Testis (tissue), 3 donors: ENCODE measurements around the gene PCBP3. TPM values are rescaled to one million over a fixed set of nuclear protein-coding genes. Genes with fewer than 3 reads are reported as not detected.

Experiments used
- DNase-seq: peaks from one replicate; pipeline ENCODE4 v3.0.0-alpha.2; 2019
- H3K27ac ChIP-seq, 2 donors: fragments of 200-600 bp; sonication (generic); one replicate each; pipeline ENCODE4 v1.5.1; 2019
- H3K27me3 ChIP-seq: fragments of 200-600 bp; sonication (generic); one replicate; pipeline ENCODE4 v1.5.1; 2019
- H3K36me3 ChIP-seq: fragments of 200-600 bp; sonication (generic); one replicate; pipeline ENCODE4 v1.5.1; 2017; ENCODE audit warnings: low read depth; ENCODE audit errors: missing control alignments
- H3K4me1 ChIP-seq: fragments of 200-600 bp; sonication (generic); one replicate; pipeline ENCODE4 v1.5.1; 2019
- H3K4me3 ChIP-seq, 2 donors: fragments of 200-600 bp; sonication (generic); one replicate each; pipeline ENCODE4 v1.5.1; 2017 to 2019
- H3K9me3 ChIP-seq: fragments of 200-600 bp; sonication (generic); one replicate; pipeline ENCODE4 v1.5.1; 2017
- POLR2A ChIP-seq: fragments of 450-650 bp; IDR thresholded peaks from one replicate; pipeline ENCODE4 v1.6.1; 2017; ENCODE audit warnings: antibody characterized with exemption, mild to moderate bottlenecking, moderate library complexity
- WGBS, 2 donors: methylation state at CpG; one replicate each; pipeline ENCODE4 v1.1.5; 2018; 5-methylcytosine and 5-hydroxymethylcytosine counted together
- intact Hi-C: fragments of 100-400 bp; cut with DNase I; formaldehyde crosslinking; loops from one replicate; pipeline ENCODE4 v1.15.1; 2023; ENCODE audit warnings: low total_unique reads
- polyA plus RNA-seq: library from polyadenylated mRNA; stranded (reverse); fragments of 350-450 nt; fragmentation: Illumina TruSeq; extraction: RNeasy Lipid Tissue Mini Kit (QIAGEN cat#74804); gene quantifications from one replicate; pipeline ENCODE4 v1.2.3, GENCODE V29; 2014; ENCODE audit warnings: low read depth, low replicate concordance; ENCODE audit not compliant: insufficient read depth
- total RNA-seq, 2 donors: library from RNA; depleted of rRNA; stranded (reverse); fragments of >200 nt; gene quantifications; one replicate each; pipeline ENCODE4 v1.2.3, GENCODE V29; 2016
- TF ChIP-seq, protein P1 (sequence below), 3 experiments: fragments of 450-650 bp in 2 of 3; fragments of 200-600 bp in 1 of 3; sonication (generic) in 1 of 3; IDR thresholded peaks; one replicate each; pipeline ENCODE4 v1.5.1; 2016 to 2019; ENCODE audit warnings: antibody characterized with exemption in 3 of 3, mild to moderate bottlenecking in 2 of 3, moderate library complexity in 1 of 3

Gene PCBP3
- total and polyA plus RNA-seq, 3 donors from 2014 or later = 35.7 to 58.3 (median 38.0) TPM

GRCh38 chr21:45869121-45870007, 225.8 kb downstream of the PCBP3 start:
- Histone ChIP-seq H3K4me1 (no peaks in the 10 kb centered on the region), H3K27ac (no peak overlapping the region), H3K9me3 (no peaks in the 10 kb centered on the region), H3K27me3 (no peaks in the 10 kb centered on the region), H3K4me3 (no peak overlapping the region), H3K36me3 (no peaks in the 10 kb centered on the region)
- intact Hi-C loops = no loop called here
- DNase-seq = no peak
- no peak for TF ChIP-seq POLR2A
- TF ChIP-seq, protein P1, sequence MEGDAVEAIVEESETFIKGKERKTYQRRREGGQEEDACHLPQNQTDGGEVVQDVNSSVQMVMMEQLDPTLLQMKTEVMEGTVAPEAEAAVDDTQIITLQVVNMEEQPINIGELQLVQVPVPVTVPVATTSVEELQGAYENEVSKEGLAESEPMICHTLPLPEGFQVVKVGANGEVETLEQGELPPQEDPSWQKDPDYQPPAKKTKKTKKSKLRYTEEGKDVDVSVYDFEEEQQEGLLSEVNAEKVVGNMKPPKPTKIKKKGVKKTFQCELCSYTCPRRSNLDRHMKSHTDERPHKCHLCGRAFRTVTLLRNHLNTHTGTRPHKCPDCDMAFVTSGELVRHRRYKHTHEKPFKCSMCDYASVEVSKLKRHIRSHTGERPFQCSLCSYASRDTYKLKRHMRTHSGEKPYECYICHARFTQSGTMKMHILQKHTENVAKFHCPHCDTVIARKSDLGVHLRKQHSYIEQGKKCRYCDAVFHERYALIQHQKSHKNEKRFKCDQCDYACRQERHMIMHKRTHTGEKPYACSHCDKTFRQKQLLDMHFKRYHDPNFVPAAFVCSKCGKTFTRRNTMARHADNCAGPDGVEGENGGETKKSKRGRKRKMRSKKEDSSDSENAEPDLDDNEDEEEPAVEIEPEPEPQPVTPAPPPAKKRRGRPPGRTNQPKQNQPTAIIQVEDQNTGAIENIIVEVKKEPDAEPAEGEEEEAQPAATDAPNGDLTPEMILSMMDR (IDR thresholded peaks at IDR 0.05) = no peak
- 58 to 79% methylated on average over 23 to 24 of the region's 24 CpGs for WGBS, 2 donors

GRCh38 chr21:45870421-45870820, 226.9 kb downstream of the PCBP3 start:
- DNase-seq = no peak
- H3K4me1 ChIP-seq = no peaks in the 10 kb centered on the region
- no peak overlapping the region for H3K4me3 ChIP-seq
- WGBS, 2 donors = 82 to 91% methylated on average over 10 to 12 of the region's 12 CpGs
- H3K9me3 ChIP-seq = no peaks in the 10 kb centered on the region
- intact Hi-C loops = no loop called here
- H3K27ac ChIP-seq = no peak overlapping the region
- TF ChIP-seq, protein P1 (IDR thresholded peaks at IDR 0.05) = no peak
- no peak for TF ChIP-seq POLR2A
- no peaks in the 10 kb centered on the region for H3K36me3 ChIP-seq
- H3K27me3 ChIP-seq = no peaks in the 10 kb centered on the region

DNA sequence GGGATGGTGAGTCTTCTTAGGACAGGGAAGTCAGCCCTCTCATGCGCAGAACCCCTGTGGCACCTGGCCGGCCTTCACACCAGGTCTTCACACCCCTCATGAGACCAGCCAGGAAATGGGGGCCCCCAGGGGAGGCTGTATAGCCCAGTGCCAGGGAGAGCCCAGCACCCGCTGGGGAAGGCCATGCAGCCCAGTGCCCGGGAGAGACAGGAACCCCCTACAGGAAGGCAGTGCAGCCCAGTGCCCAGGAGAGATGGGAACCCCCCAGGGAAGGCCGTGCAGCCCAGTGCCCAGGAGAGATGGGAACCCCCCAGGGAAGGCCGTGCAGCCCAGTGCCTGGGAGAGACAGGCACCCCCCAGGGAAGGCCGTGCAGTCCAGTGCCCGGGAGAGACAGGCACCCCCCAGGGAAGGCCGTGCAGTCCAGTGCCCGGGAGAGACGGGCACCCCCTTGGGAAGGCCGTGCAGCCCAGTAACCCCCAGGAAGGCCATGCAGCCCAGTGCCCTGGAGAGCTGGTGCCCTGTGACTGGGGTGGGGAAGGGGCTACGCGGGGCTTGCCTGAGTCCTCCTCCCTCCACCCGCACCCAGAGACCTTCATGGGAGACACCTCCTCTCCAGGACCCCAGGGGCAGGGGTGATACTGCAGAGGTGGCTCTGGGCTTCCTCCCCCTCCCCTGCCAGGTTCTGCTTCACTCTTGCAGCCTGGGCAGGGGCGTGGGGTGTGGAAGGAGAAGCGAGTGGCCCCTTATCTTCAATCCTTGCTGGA, 227.5 kb downstream of the PCBP3 start:
- intact Hi-C loops = no loop called here
- no peaks in the 10 kb centered on the region for H3K9me3 ChIP-seq
- H3K4me3 ChIP-seq = no peak overlapping the region
- no peak overlapping the region for H3K27ac ChIP-seq
- TF ChIP-seq POLR2A = no peak
- TF ChIP-seq, protein P1 (IDR thresholded peaks at IDR 0.05) = no peak
- no peaks in the 10 kb centered on the region for H3K36me3 ChIP-seq
- no peak for DNase-seq
- no peaks in the 10 kb centered on the region for H3K4me1 ChIP-seq
- WGBS, 2 donors = 70 to 82% methylated on average over 4 to 16 of the region's 17 CpGs
- H3K27me3 ChIP-seq = no peaks in the 10 kb centered on the region

DNA sequence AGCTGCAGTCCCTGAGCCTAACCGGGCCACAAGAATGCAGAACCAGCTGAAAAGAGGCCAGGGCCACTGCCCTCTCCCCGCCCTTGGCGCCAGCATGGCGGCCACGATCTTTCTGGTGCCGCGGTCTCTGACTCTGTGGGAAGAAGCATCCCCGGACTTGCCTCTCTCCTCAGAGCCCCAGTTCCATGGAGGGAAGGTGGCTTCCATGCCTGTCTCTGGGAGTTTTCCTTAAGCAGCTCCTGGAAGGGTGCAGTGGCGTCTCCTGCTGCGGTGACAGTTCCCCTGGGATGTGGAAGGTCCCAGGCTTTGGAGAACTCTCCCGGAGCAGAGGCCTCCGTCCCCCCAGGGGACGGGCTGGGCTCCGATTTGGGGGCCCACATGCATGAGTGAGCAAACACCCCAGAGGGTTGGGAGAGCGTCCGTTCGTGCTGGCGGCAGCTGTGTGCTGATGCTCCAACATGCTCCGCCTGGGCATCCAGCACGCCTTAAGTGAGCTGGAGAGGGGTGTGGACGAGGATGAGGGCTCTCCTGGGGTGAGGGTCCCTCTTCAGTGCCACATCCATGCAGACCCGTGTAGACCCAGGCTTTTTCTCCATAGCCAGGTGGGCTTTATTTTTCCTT, 228.2 kb downstream of the PCBP3 start:
- Histone ChIP-seq H3K27ac (no peak overlapping the region), H3K4me1 (no peaks in the 10 kb centered on the region), H3K4me3 (no peak overlapping the region), H3K9me3 (no peaks in the 10 kb centered on the region), H3K27me3 (no peaks in the 10 kb centered on the region), H3K36me3 (no peaks in the 10 kb centered on the region)
- TF ChIP-seq, protein P1 (IDR thresholded peaks at IDR 0.05) = no peak
- no peak for TF ChIP-seq POLR2A
- WGBS, 2 donors = 85 to 89% methylated on average over 15 to 22 of the region's 22 CpGs
- intact Hi-C loops = no loop called here
- DNase-seq = no peak
